K562 (cell line): ENCODE measurements around the gene FANCI. TPM values are rescaled to one million over a fixed set of nuclear protein-coding genes. Genes with fewer than 3 reads are reported as not detected.

ENCODE experiments used
- ATAC-seq: fragments of 200-7000 bp; cut with Tn5 transposase; 3 replicates; pipeline ENCODE4 v1.9.1; 2020; ENCODE audit warnings: moderate library complexity
- BruUV-seq: library from RNA; stranded (reverse); fragments of 400-500 nt; replicated peaks from 2 replicates; lab custom pipeline; 2021; lab: Mats Ljungman, UMichigan
- CTCF ChIA-PET: fragments of 300-600 bp; formaldehyde crosslinking; extraction: SDS; loops from one replicate; lab custom pipeline; 2021; ENCODE audit warnings: low intra/inter-chr PET ratio; lab: Yijun Ruan, JAX
- POLR2A ChIA-PET: fragments of 300-600, 350-650 bp; sonication (Branson Sonifier 250); formaldehyde crosslinking; extraction: SDS; loops from one replicate; lab custom pipeline; 2021; ENCODE audit warnings: antibody characterized with exemption, inconsistent platforms; lab: Yijun Ruan, JAX
- DNase-seq, 4 experiments: peaks; one replicate each; pipeline versions ENCODE4 v3.0.0 to v3.0.0-alpha.2; 2011 to 2018; ENCODE audit warnings: low spot score in 3 of 4, mixed read lengths in 3 of 4; ENCODE audit errors: extremely low read depth in 1 of 4
- FAIRE-seq: peaks from 2 replicates; lab custom pipeline; 2011; peaks lifted over from hg19 to GRCh38; lab: Jason Lieb, UNC
- H2AFZ ChIP-seq: 2 replicates; pipeline ENCODE4 v1.6.0; 2011; ENCODE audit warnings: low read depth, low read length, control low read depth, inconsistent platforms
- H3K27ac ChIP-seq: fragments of 200-600 bp; 3 replicates; pipeline ENCODE4 v1.8.0; 2011; ENCODE audit warnings: low read depth, mild to moderate bottlenecking, control low read depth, inconsistent platforms, low read length, moderate library complexity, mixed read lengths; ENCODE audit errors: extremely low read depth
- H3K27me3 ChIP-seq, 2 experiments: fragments of 300-600 bp in 1 of 2; 2 replicates in 1 of 2; 3 replicates in 1 of 2; pipeline versions ENCODE4 v1.6.0 to v1.8.0; 2011; ENCODE audit warnings: inconsistent platforms in 2 of 2, low read length in 2 of 2, mild to moderate bottlenecking in 1 of 2, mixed read lengths in 1 of 2, moderate library complexity in 1 of 2; ENCODE audit not compliant: control insufficient read depth in 2 of 2, insufficient read depth in 2 of 2
- H3K36me3 ChIP-seq: fragments of 300-600 bp; 3 replicates; pipeline ENCODE4 v1.8.0; 2011; ENCODE audit warnings: mild to moderate bottlenecking, low read length, inconsistent platforms; ENCODE audit not compliant: control insufficient read depth, insufficient read depth
- H3K4me1 ChIP-seq, 2 experiments: fragments of 200-600 bp in 1 of 2; replicated peaks in 1 of 2; 2 replicates in 1 of 2; 3 replicates in 1 of 2; pipeline versions ENCODE4 v1.5.1 to v1.8.0; 2011; ENCODE audit warnings: inconsistent platforms in 2 of 2, low read length in 2 of 2, mild to moderate bottlenecking in 1 of 2, mixed read lengths in 1 of 2, moderate library complexity in 1 of 2; ENCODE audit not compliant: control insufficient read depth in 2 of 2, insufficient read depth in 2 of 2
- H3K4me2 ChIP-seq: 2 replicates; pipeline ENCODE4 v1.6.1; 2011; ENCODE audit warnings: low read length, control low read depth, inconsistent platforms, mixed read lengths; ENCODE audit not compliant: insufficient read depth
- H3K4me3 ChIP-seq: fragments of 200-600 bp; sonication (generic), shearing (Covaris generic); 2 replicates; pipeline ENCODE4 v1.5.1; 2016; ENCODE audit warnings: control low read depth, inconsistent platforms
- H3K79me2 ChIP-seq: fragments of 200-600 bp; 3 replicates; pipeline ENCODE4 v1.8.0; 2011; ENCODE audit warnings: low read length, inconsistent platforms; ENCODE audit not compliant: control insufficient read depth, insufficient read depth
- H3K9ac ChIP-seq, 2 experiments: 2 replicates each; pipeline versions ENCODE4 v1.6.0 to v1.6.1; 2011; ENCODE audit warnings: low read depth in 2 of 2, low read length in 2 of 2, control low read depth in 1 of 2, inconsistent platforms in 1 of 2, mild to moderate bottlenecking in 1 of 2, mixed read lengths in 1 of 2; ENCODE audit not compliant: insufficient read depth in 1 of 2
- H3K9me1 ChIP-seq: one replicate; pipeline ENCODE4 v1.6.0; 2011; ENCODE audit warnings: inconsistent platforms, mild to moderate bottlenecking, low read length, moderate library complexity; ENCODE audit not compliant: control insufficient read depth, insufficient read depth
- H3K9me3 ChIP-seq: replicated peaks from 2 replicates; pipeline ENCODE4 v1.5.1; 2011; ENCODE audit warnings: low read depth, low read length, inconsistent platforms; ENCODE audit not compliant: control insufficient read depth, insufficient read depth
- H4K20me1 ChIP-seq: replicated peaks from 2 replicates; pipeline ENCODE4 v1.6.1; 2011; ENCODE audit warnings: low read length, inconsistent platforms, mixed read lengths; ENCODE audit not compliant: control insufficient read depth, insufficient read depth
- AFF1 ChIP-seq, 2 experiments: fragments of 450-650 bp; IDR thresholded peaks; 2 replicates each; pipeline ENCODE4 v1.6.1; 2018; ENCODE audit warnings: mild to moderate bottlenecking in 2 of 2, low read depth in 1 of 2; ENCODE audit not compliant: partially characterized antibody in 2 of 2
- BDP1 ChIP-seq: IDR thresholded peaks from 3 replicates; pipeline ENCODE4 v1.6.1; 2011; ENCODE audit not compliant: insufficient read length, insufficient read depth
- BRD4 ChIP-seq: fragments of 200-600 bp; sonication (generic); IDR thresholded peaks from 2 replicates; pipeline ENCODE4 v1.6.1; 2017; ENCODE audit warnings: inconsistent platforms
- CREB3L1 ChIP-seq: fragments of 450-650 bp; IDR thresholded peaks from 2 replicates; pipeline ENCODE4 v1.6.1; 2014; ENCODE audit warnings: low read depth, mild to moderate bottlenecking, moderate library complexity, borderline replicate concordance
- DACH1 ChIP-seq: fragments of 450-650 bp; IDR thresholded peaks from 2 replicates; pipeline ENCODE4 v1.6.1; 2018; ENCODE audit not compliant: partially characterized antibody
- ILK ChIP-seq: fragments of 450-650 bp; IDR thresholded peaks from 2 replicates; pipeline ENCODE4 v1.6.1; 2016; ENCODE audit warnings: missing genetic modification characterization, low read depth, mild to moderate bottlenecking, missing compliant biosample characterization, moderate library complexity, borderline replicate concordance
- MYC ChIP-seq, 2 experiments: fragments of 250-450 bp in 1 of 2; sonication (Bioruptor Pico) in 1 of 2; IDR thresholded peaks; 2 replicates each; pipeline versions ENCODE4 v1.5.1 to v1.6.1; 2012 to 2021; ENCODE audit warnings: low read depth in 2 of 2, borderline replicate concordance in 1 of 2, improper control_type of control experiment in 1 of 2, low read length in 1 of 2, mild to moderate bottlenecking in 1 of 2, moderate library complexity in 1 of 2
- PTRF ChIP-seq: fragments of 450-650 bp; IDR thresholded peaks from 2 replicates; pipeline ENCODE4 v1.6.1; 2016; ENCODE audit warnings: mild to moderate bottlenecking, missing genetic modification characterization, missing compliant biosample characterization
- TRIM28 ChIP-seq: fragments of 450-650 bp; IDR thresholded peaks from 2 replicates; pipeline ENCODE4 v1.6.1; 2017
- ZNF184 ChIP-seq: sonication (generic); formaldehyde crosslinking; IDR thresholded peaks from 2 replicates; pipeline ENCODE4 v1.5.0; 2020; ENCODE audit warnings: missing genetic modification reagents
- WGBS: fragments of 100-300 bp; shearing (Covaris generic); methylation state at CpG from one replicate; pipeline ENCODE4 v1.1.6; 2016; ENCODE audit warnings: low coverage, mixed read lengths; ENCODE audit not compliant: insufficient coverage; ENCODE audit errors: missing lambda C conversion rate; 5-methylcytosine and 5-hydroxymethylcytosine counted together
- in situ Hi-C: fragments of 300-500 bp; cut with MboI; formaldehyde crosslinking; loops from 4 replicates; pipeline ENCODE4 v1.15.0; 2018; ENCODE audit warnings: inconsistent platforms, mixed read lengths
- intact Hi-C: fragments of 100-400 bp; cut with micrococcal nuclease; formaldehyde crosslinking; loops from 2 replicates; pipeline ENCODE4 v1.14.2; 2022
- polyA plus RNA-seq, 8 experiments: library from polyadenylated mRNA; depleted of rRNA in 4 of 8; stranded (reverse) in 5 of 8; unstranded in 3 of 8; fragments of >200 nt; fragmentation: Nextera tagmentation in 2 of 8; fragmentation: Illumina TruSeq in 1 of 8; extraction: Ambion mirVana in 2 of 8; extraction: Trizol in 1 of 8; gene quantifications; 2 replicates each; pipeline versions ENCODE4 v1.2.1 to v1.2.3, GENCODE V29; 2011 to 2014; ENCODE audit warnings: inconsistent platforms in 1 of 8, missing spikeins in 1 of 8
- total RNA-seq, 7 experiments: library from RNA; depleted of rRNA in 6 of 7; stranded (reverse); fragments of >200 nt in 6 of 7; fragmentation: Illumina TruSeq in 2 of 7; extraction: Trizol in 2 of 7; gene quantifications; 2 replicates each; pipeline versions ENCODE4 v1.2.1 to v1.2.3, GENCODE V29; 2011 to 2021; ENCODE audit warnings: low replicate concordance in 1 of 7
- TF ChIP-seq, protein P1 (sequence below): fragments of 450-650 bp; IDR thresholded peaks from 2 replicates; pipeline ENCODE4 v1.6.1; 2016; ENCODE audit warnings: low read depth, mild to moderate bottlenecking, moderate library complexity
- TF ChIP-seq, protein P2 (sequence below): sonication (generic); formaldehyde crosslinking; IDR thresholded peaks from 2 replicates; pipeline ENCODE4 v1.8.1; 2022; ENCODE audit warnings: missing genetic modification reagents
- TF ChIP-seq, protein P3 (sequence below): fragments of 450-650 bp; IDR thresholded peaks from one replicate; pipeline ENCODE4 v1.6.1; 2018; ENCODE audit warnings: mild to moderate bottlenecking, moderate library complexity; ENCODE audit not compliant: partially characterized antibody

FANCI gene
- total and polyA plus RNA-seq, 9 of the 15 experiments (the other 6 are each of a cell fraction or from before 2014, with no cell fraction given) = 72.1 to 165 (median 131) TPM

DNA sequence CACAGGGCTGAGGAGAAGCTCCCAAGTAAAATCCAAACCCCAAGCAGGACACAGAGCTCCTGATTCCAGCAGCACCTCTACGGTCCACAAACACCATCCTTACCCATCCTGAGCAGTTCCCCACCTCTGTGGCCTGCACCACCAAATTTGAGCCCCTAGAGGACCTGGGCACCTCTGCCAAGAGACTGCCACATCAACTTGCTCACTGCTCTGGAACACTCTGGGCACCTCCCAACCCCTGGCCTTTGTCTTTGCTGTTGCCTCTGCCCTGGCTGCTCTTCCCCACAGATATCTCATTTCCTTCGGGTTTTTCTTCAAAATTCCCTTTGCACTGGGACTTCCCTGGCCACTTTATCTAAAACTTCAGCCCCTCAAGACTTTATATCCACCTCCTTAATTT lies 28.2 kb upstream of the FANCI start:
- no TSS peak for BruUV-seq
- POLR2A ChIA-PET = interaction anchor here (0.9 to 1.0 kb wide), 3 partner anchors 9 to 15 kb away, joined by 3 read pairs; no protein-coding TSS in a partner anchor
- TF ChIP-seq ZNF184 (CRISPR knock-in tag) (no peak), CREB3L1 (no peak), AFF1 (IDR thresholded peaks at IDR 0.05; ENCODE audit: low read depth in 1 of 2, partially characterized antibody in 2 of 2) (no peak), BRD4 (no peak), ILK (tag) (no peak), TRIM28 (no peak), BDP1 (no peak), DACH1 (no peak), MYC (IDR thresholded peaks at IDR 0.05; ENCODE audit: low read depth, low read length) (no peak), MYC (CRISPR knock-in tag; IDR thresholded peaks at IDR 0.05; ENCODE audit: borderline replicate concordance, low read depth) (no peak), PTRF (no peak)
- TF ChIP-seq, protein P1, sequence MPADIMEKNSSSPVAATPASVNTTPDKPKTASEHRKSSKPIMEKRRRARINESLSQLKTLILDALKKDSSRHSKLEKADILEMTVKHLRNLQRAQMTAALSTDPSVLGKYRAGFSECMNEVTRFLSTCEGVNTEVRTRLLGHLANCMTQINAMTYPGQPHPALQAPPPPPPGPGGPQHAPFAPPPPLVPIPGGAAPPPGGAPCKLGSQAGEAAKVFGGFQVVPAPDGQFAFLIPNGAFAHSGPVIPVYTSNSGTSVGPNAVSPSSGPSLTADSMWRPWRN = no peak
- TF ChIP-seq, protein P2, sequence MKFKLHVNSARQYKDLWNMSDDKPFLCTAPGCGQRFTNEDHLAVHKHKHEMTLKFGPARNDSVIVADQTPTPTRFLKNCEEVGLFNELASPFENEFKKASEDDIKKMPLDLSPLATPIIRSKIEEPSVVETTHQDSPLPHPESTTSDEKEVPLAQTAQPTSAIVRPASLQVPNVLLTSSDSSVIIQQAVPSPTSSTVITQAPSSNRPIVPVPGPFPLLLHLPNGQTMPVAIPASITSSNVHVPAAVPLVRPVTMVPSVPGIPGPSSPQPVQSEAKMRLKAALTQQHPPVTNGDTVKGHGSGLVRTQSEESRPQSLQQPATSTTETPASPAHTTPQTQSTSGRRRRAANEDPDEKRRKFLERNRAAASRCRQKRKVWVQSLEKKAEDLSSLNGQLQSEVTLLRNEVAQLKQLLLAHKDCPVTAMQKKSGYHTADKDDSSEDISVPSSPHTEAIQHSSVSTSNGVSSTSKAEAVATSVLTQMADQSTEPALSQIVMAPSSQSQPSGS (CRISPR knock-in tag) = no peak
- TF ChIP-seq, protein P3, sequence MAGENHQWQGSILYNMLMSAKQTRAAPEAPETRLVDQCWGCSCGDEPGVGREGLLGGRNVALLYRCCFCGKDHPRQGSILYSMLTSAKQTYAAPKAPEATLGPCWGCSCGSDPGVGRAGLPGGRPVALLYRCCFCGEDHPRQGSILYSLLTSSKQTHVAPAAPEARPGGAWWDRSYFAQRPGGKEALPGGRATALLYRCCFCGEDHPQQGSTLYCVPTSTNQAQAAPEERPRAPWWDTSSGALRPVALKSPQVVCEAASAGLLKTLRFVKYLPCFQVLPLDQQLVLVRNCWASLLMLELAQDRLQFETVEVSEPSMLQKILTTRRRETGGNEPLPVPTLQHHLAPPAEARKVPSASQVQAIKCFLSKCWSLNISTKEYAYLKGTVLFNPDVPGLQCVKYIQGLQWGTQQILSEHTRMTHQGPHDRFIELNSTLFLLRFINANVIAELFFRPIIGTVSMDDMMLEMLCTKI = no peak

More for the DNA sequence above, 28.2 kb upstream of the FANCI start:
- in situ Hi-C loops (no loop called here), intact Hi-C loops (no loop called here)
- H4K20me1 ChIP-seq = no peaks in the 10 kb centered on the region
- ATAC-seq (no peak), FAIRE-seq (no peak), DNase-seq (no peak)
- no peak overlapping the region for H3K9ac ChIP-seq
- H2AFZ ChIP-seq = no peak overlapping the region
- H3K4me3 ChIP-seq = no peak overlapping the region
- H3K36me3 ChIP-seq = no peaks in the 10 kb centered on the region
- H3K4me2 ChIP-seq = no peak overlapping the region
- peaks cover 0 to 4% of the 10 kb centered on the region in 2 experiments; a peak in 1 of 5 replicates for H3K4me1 ChIP-seq
- no peak overlapping the region for H3K27ac ChIP-seq
- CTCF ChIA-PET = no interaction called here
- H3K9me1 ChIP-seq = no peaks in the 10 kb centered on the region
- whole genome bisulfite sequencing = 5% methylated on average over 2 of the region's 2 CpGs
- H3K9me3 ChIP-seq = no peaks in the 10 kb centered on the region
- H3K79me2 ChIP-seq = no peaks in the 10 kb centered on the region
- peaks cover 33 to 56% of the 10 kb centered on the region in 2 experiments for H3K27me3 ChIP-seq
